Measurements from ENCODE around the gene POLR3H.

The POLR3H gene

DNA sequence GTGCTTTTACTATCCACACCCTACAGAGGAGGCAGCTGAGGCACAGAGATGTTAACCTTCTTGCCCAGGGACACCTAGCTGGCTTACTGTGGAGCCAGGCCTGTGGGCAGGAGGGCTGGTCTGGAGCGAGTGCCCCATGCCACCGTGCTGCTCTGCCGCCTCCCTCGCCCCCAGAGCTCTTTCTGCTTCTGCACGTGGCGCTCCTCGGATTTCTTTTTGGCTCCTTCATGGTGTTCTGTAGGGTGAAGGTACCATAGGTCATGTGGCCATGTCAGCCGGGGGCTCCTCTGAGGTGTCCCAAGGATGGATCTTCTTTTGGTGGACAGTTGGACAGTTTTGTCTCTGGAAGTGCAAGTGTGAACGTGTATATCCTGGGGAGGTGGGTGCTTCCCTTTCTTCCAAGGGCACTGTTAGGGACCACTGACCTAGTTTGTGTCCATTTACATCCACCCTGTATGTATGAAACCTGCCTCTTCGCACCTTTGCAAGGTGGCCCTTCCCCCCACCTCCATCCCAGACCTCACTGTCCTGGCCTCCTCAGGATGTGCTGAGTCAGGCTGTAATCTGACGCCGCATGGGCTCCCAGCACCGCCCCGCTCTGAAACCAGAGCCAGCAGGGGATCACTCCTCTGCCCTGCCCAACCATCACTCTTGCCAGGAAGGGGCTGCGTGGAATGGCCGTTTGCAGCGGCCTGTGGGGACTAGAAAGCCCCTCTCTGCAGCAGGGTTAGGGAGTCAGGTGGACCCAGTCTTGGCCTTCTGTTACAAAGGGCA lies 31.7 kb downstream of the POLR3H start (continued):
- TF ChIP-seq ZNF19 (tag by site-specific recombination; IDR thresholded peaks at IDR 0.05; ENCODE audit: low read depth) = no peak
- peak; percentile 33; the same call in 1 of the 2 replicates for TF ChIP-seq ZNF76 (tag by site-specific recombination; IDR thresholded peaks at IDR 0.05; ENCODE audit: borderline replicate concordance, low read depth)
- TF ChIP-seq ZNF2 (tag by site-specific recombination; IDR thresholded peaks at IDR 0.05) = peak; percentile 42; the same call in 1 of the 2 replicates
- TF ChIP-seq ZNF350 (tag by site-specific recombination; IDR thresholded peaks at IDR 0.05) = no peak
- no peak for TF ChIP-seq ZSCAN23 (tag by site-specific recombination; IDR thresholded peaks at IDR 0.05)
- peak; percentile 69 for TF ChIP-seq ZIC2 (tag by site-specific recombination; IDR thresholded peaks at IDR 0.05)
- TF ChIP-seq ZBTB48 (tag by site-specific recombination; IDR thresholded peaks at IDR 0.05) = 0 out of 2 replicates have a peak, but pooled peaks have one; percentile 12
- peak; percentile 66; the same call in 1 of the 2 replicates for TF ChIP-seq ZNF324 (tag by site-specific recombination; IDR thresholded peaks at IDR 0.05)
- no peak for TF ChIP-seq REPIN1 (tag by site-specific recombination; IDR thresholded peaks at IDR 0.05; ENCODE audit: low read depth)
- TF ChIP-seq ZNF248 (tag by site-specific recombination; IDR thresholded peaks at IDR 0.05) = no peak
- TF ChIP-seq KLF10 (tag by site-specific recombination; IDR thresholded peaks at IDR 0.05) = peak; percentile 35; the same call in 1 of the 2 replicates
- peak; percentile 65; the same call in 1 of the 2 replicates for TF ChIP-seq BCL11A (tag by site-specific recombination; IDR thresholded peaks at IDR 0.05; ENCODE audit: low read depth)
- TF ChIP-seq, protein P1, sequence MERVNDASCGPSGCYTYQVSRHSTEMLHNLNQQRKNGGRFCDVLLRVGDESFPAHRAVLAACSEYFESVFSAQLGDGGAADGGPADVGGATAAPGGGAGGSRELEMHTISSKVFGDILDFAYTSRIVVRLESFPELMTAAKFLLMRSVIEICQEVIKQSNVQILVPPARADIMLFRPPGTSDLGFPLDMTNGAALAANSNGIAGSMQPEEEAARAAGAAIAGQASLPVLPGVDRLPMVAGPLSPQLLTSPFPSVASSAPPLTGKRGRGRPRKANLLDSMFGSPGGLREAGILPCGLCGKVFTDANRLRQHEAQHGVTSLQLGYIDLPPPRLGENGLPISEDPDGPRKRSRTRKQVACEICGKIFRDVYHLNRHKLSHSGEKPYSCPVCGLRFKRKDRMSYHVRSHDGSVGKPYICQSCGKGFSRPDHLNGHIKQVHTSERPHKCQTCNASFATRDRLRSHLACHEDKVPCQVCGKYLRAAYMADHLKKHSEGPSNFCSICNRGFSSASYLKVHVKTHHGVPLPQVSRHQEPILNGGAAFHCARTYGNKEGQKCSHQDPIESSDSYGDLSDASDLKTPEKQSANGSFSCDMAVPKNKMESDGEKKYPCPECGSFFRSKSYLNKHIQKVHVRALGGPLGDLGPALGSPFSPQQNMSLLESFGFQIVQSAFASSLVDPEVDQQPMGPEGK (tag by site-specific recombination; IDR thresholded peaks at IDR 0.05) = peak; percentile 85
- TF ChIP-seq, protein P2, sequence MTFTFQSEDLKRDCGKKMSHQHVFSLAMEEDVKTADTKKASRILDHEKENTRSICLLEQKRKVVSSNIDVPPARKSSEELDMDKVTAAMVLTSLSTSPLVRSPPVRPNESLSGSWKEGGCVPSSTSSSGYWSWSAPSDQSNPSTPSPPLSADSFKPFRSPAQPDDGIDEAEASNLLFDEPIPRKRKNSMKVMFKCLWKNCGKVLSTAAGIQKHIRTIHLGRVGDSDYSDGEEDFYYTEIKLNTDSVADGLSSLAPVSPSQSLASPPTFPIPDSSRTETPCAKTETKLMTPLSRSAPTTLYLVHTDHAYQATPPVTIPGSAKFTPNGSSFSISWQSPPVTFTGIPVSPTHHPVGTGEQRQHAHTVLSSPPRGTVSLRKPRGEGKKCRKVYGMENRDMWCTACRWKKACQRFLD (tag by site-specific recombination; IDR thresholded peaks at IDR 0.05) = no peak
- no peak for TF ChIP-seq ZNF792 (tag by site-specific recombination; IDR thresholded peaks at IDR 0.05)
- TF ChIP-seq ZNF596 (tag by site-specific recombination; IDR thresholded peaks at IDR 0.05) = no peak
- TF ChIP-seq SP3 (tag by site-specific recombination; IDR thresholded peaks at IDR 0.05) = no peak
- TF ChIP-seq, protein P3, sequence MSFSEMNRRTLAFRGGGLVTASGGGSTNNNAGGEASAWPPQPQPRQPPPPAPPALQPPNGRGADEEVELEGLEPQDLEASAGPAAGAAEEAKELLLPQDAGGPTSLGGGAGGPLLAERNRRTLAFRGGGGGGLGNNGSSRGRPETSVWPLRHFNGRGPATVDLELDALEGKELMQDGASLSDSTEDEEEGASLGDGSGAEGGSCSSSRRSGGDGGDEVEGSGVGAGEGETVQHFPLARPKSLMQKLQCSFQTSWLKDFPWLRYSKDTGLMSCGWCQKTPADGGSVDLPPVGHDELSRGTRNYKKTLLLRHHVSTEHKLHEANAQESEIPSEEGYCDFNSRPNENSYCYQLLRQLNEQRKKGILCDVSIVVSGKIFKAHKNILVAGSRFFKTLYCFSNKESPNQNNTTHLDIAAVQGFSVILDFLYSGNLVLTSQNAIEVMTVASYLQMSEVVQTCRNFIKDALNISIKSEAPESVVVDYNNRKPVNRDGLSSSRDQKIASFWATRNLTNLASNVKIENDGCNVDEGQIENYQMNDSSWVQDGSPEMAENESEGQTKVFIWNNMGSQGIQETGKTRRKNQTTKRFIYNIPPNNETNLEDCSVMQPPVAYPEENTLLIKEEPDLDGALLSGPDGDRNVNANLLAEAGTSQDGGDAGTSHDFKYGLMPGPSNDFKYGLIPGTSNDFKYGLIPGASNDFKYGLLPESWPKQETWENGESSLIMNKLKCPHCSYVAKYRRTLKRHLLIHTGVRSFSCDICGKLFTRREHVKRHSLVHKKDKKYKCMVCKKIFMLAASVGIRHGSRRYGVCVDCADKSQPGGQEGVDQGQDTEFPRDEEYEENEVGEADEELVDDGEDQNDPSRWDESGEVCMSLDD (tag by site-specific recombination; IDR thresholded peaks at IDR 0.05) = no peak
- TF ChIP-seq ZNF629 (tag by site-specific recombination; IDR thresholded peaks at IDR 0.05) = peak; percentile 76
- peak; percentile 90 for TF ChIP-seq ZBTB17 (tag by site-specific recombination; IDR thresholded peaks at IDR 0.05)
- no peak for TF ChIP-seq ZNF23 (tag by site-specific recombination; IDR thresholded peaks at IDR 0.05; ENCODE audit: borderline replicate concordance)
- TF ChIP-seq ZNF677 (tag by site-specific recombination; IDR thresholded peaks at IDR 0.05) = no peak
- TF ChIP-seq, protein P4, sequence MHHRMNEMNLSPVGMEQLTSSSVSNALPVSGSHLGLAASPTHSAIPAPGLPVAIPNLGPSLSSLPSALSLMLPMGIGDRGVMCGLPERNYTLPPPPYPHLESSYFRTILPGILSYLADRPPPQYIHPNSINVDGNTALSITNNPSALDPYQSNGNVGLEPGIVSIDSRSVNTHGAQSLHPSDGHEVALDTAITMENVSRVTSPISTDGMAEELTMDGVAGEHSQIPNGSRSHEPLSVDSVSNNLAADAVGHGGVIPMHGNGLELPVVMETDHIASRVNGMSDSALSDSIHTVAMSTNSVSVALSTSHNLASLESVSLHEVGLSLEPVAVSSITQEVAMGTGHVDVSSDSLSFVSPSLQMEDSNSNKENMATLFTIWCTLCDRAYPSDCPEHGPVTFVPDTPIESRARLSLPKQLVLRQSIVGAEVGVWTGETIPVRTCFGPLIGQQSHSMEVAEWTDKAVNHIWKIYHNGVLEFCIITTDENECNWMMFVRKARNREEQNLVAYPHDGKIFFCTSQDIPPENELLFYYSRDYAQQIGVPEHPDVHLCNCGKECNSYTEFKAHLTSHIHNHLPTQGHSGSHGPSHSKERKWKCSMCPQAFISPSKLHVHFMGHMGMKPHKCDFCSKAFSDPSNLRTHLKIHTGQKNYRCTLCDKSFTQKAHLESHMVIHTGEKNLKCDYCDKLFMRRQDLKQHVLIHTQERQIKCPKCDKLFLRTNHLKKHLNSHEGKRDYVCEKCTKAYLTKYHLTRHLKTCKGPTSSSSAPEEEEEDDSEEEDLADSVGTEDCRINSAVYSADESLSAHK (tag by site-specific recombination; IDR thresholded peaks at IDR 0.05) = no peak
- TF ChIP-seq ZBTB7A (tag by site-specific recombination; IDR thresholded peaks at IDR 0.05; ENCODE audit: low read depth) = no peak
- TF ChIP-seq, protein P5, sequence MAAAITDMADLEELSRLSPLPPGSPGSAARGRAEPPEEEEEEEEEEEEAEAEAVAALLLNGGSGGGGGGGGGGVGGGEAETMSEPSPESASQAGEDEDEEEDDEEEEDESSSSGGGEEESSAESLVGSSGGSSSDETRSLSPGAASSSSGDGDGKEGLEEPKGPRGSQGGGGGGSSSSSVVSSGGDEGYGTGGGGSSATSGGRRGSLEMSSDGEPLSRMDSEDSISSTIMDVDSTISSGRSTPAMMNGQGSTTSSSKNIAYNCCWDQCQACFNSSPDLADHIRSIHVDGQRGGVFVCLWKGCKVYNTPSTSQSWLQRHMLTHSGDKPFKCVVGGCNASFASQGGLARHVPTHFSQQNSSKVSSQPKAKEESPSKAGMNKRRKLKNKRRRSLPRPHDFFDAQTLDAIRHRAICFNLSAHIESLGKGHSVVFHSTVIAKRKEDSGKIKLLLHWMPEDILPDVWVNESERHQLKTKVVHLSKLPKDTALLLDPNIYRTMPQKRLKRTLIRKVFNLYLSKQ (tag by site-specific recombination; IDR thresholded peaks at IDR 0.05; ENCODE audit: borderline replicate concordance) = no peak
- TF ChIP-seq, protein P6, sequence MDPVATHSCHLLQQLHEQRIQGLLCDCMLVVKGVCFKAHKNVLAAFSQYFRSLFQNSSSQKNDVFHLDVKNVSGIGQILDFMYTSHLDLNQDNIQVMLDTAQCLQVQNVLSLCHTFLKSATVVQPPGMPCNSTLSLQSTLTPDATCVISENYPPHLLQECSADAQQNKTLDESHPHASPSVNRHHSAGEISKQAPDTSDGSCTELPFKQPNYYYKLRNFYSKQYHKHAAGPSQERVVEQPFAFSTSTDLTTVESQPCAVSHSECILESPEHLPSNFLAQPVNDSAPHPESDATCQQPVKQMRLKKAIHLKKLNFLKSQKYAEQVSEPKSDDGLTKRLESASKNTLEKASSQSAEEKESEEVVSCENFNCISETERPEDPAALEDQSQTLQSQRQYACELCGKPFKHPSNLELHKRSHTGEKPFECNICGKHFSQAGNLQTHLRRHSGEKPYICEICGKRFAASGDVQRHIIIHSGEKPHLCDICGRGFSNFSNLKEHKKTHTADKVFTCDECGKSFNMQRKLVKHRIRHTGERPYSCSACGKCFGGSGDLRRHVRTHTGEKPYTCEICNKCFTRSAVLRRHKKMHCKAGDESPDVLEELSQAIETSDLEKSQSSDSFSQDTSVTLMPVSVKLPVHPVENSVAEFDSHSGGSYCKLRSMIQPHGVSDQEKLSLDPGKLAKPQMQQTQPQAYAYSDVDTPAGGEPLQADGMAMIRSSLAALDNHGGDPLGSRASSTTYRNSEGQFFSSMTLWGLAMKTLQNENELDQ (tag by site-specific recombination; IDR thresholded peaks at IDR 0.05; ENCODE audit: low read depth) = no peak
- TF ChIP-seq ZNF24 (tag by site-specific recombination; IDR thresholded peaks at IDR 0.05) = peak; percentile 67; the same call in 1 of the 2 replicates
